Muscle layer of duodenum (tissue), 2 donors: ENCODE data around the gene STXBP4.

Experiments
- H3K27ac ChIP-seq: one replicate; pipeline ENCODE4 v1.7.0; 2013; ENCODE audit warnings: mild to moderate bottlenecking, low read length
- H3K27me3 ChIP-seq: one replicate; pipeline ENCODE4 v1.7.0; 2013; ENCODE audit warnings: low read depth, mild to moderate bottlenecking, control low read depth, low read length
- H3K36me3 ChIP-seq, 2 donors: one replicate each; pipeline ENCODE4 v1.7.0; 2013; ENCODE audit warnings: low read length in 2 of 2, control low read depth in 1 of 2, mild to moderate bottlenecking in 1 of 2; ENCODE audit not compliant: insufficient read depth in 2 of 2, control insufficient read depth in 1 of 2
- H3K4me1 ChIP-seq, 2 donors: one replicate each; pipeline ENCODE4 v1.7.0; 2013; ENCODE audit warnings: low read length in 2 of 2, mild to moderate bottlenecking in 2 of 2, control low read depth in 1 of 2, moderate library complexity in 1 of 2; ENCODE audit not compliant: insufficient read depth in 2 of 2, control insufficient read depth in 1 of 2
- H3K4me3 ChIP-seq, 2 donors: one replicate each; pipeline ENCODE4 v1.7.0; 2013; ENCODE audit warnings: low read length in 2 of 2, low read depth in 1 of 2, mild to moderate bottlenecking in 1 of 2
- H3K9me3 ChIP-seq, 2 donors: one replicate each; pipeline ENCODE4 v1.7.0; 2013; ENCODE audit warnings: low read length in 2 of 2, control low read depth in 1 of 2, mild to moderate bottlenecking in 1 of 2; ENCODE audit not compliant: control insufficient read depth in 1 of 2
- donor health status: healthy.

STXBP4 gene

GRCh38 chr17:55086635-55087058 lies 118.1 kb downstream of the STXBP4 start:
- H3K36me3 ChIP-seq = peaks cover 0 to 7% of the 10 kb centered on the region in 2 donors
- no peak overlapping the region for H3K4me3 ChIP-seq
- no peaks in the 10 kb centered on the region for H3K27me3 ChIP-seq
- no peak overlapping the region for H3K27ac ChIP-seq
- no peaks in the 10 kb centered on the region for H3K9me3 ChIP-seq
- H3K4me1 ChIP-seq = no peaks in the 10 kb centered on the region

- Histone ChIP-seq H3K4me3 (no peak overlapping the region), H3K9me3 (no peaks in the 10 kb centered on the region), H3K36me3 (no peaks in the 10 kb centered on the region), H3K27me3 (no peaks in the 10 kb centered on the region), H3K4me1 (no peaks in the 10 kb centered on the region), H3K27ac (no peak overlapping the region)
These were observed 120.7 kb downstream of the STXBP4 start for GRCh38 chr17:55089256-55089655.

GRCh38 chr17:55090079-55090492 lies 121.5 kb downstream of the STXBP4 start:
- H3K27ac ChIP-seq = no peak overlapping the region
- no peaks in the 10 kb centered on the region for H3K4me1 ChIP-seq
- H3K36me3 ChIP-seq = no peaks in the 10 kb centered on the region
- H3K9me3 ChIP-seq = no peaks in the 10 kb centered on the region
- H3K27me3 ChIP-seq = no peaks in the 10 kb centered on the region
- no peak overlapping the region for H3K4me3 ChIP-seq

GRCh38 chr17:55093353-55093752 lies 124.8 kb downstream of the STXBP4 start:
- no peaks in the 10 kb centered on the region for H3K9me3 ChIP-seq
- H3K4me3 ChIP-seq = no peak overlapping the region
- H3K27me3 ChIP-seq = no peaks in the 10 kb centered on the region
- H3K36me3 ChIP-seq = no peaks in the 10 kb centered on the region
- no peak overlapping the region for H3K27ac ChIP-seq
- no peaks in the 10 kb centered on the region for H3K4me1 ChIP-seq

GRCh38 chr17:55098765-55099164 lies 130.2 kb downstream of the STXBP4 start:
- Histone ChIP-seq H3K27me3 (no peaks in the 10 kb centered on the region), H3K27ac (no peak overlapping the region), H3K36me3 (peaks cover 0 to 19% of the 10 kb centered on the region in 2 donors), H3K4me3 (no peak overlapping the region), H3K9me3 (peaks cover 0 to 3% of the 10 kb centered on the region in 2 donors), H3K4me1 (no peaks in the 10 kb centered on the region)

GRCh38 chr17:55110521-55110920 lies 142.0 kb downstream of the STXBP4 start:
- H3K9me3 ChIP-seq = no peaks in the 10 kb centered on the region
- H3K27me3 ChIP-seq = no peaks in the 10 kb centered on the region
- H3K36me3 ChIP-seq = no peaks in the 10 kb centered on the region
- no peak overlapping the region for H3K27ac ChIP-seq
- H3K4me3 ChIP-seq = no peak overlapping the region
- no peaks in the 10 kb centered on the region for H3K4me1 ChIP-seq

- H3K9me3 ChIP-seq = no peaks in the 10 kb centered on the region
- peaks cover 0 to 3% of the 10 kb centered on the region in 2 donors for H3K4me1 ChIP-seq
- H3K4me3 ChIP-seq = no peak overlapping the region
- H3K27me3 ChIP-seq = no peaks in the 10 kb centered on the region
- no peaks in the 10 kb centered on the region for H3K36me3 ChIP-seq
- no peak overlapping the region for H3K27ac ChIP-seq
These were observed 145.7 kb downstream of the STXBP4 start for GRCh38 chr17:55114283-55114682.

GRCh38 chr17:55116440-55116914 lies 147.9 kb downstream of the STXBP4 start:
- Histone ChIP-seq H3K36me3 (no peaks in the 10 kb centered on the region), H3K27ac (no peak overlapping the region), H3K27me3 (no peaks in the 10 kb centered on the region), H3K4me1 (peaks cover 0 to 3% of the 10 kb centered on the region in 2 donors), H3K4me3 (no peak overlapping the region), H3K9me3 (no peaks in the 10 kb centered on the region)

- H3K9me3 ChIP-seq = no peaks in the 10 kb centered on the region
- no peaks in the 10 kb centered on the region for H3K36me3 ChIP-seq
- H3K27ac ChIP-seq = no peak overlapping the region
- no peaks in the 10 kb centered on the region for H3K27me3 ChIP-seq
- no peak overlapping the region for H3K4me3 ChIP-seq
- peaks cover 0 to 3% of the 10 kb centered on the region in 2 donors for H3K4me1 ChIP-seq
These were observed 148.6 kb downstream of the STXBP4 start for GRCh38 chr17:55117164-55117563.

GRCh38 chr17:55120651-55121050 lies 152.1 kb downstream of the STXBP4 start:
- Histone ChIP-seq H3K27me3 (no peaks in the 10 kb centered on the region), H3K36me3 (no peaks in the 10 kb centered on the region), H3K4me1 (peaks cover 0 to 3% of the 10 kb centered on the region in 2 donors), H3K27ac (no peak overlapping the region), H3K4me3 (no peak overlapping the region), H3K9me3 (no peaks in the 10 kb centered on the region)

GRCh38 chr17:55121268-55121667 lies 152.7 kb downstream of the STXBP4 start:
- Histone ChIP-seq H3K36me3 (no peaks in the 10 kb centered on the region), H3K27me3 (no peaks in the 10 kb centered on the region), H3K9me3 (no peaks in the 10 kb centered on the region), H3K27ac (no peak overlapping the region), H3K4me3 (no peak overlapping the region), H3K4me1 (peaks cover 0 to 3% of the 10 kb centered on the region in 2 donors)

GRCh38 chr17:55122114-55122513 lies 153.5 kb downstream of the STXBP4 start:
- no peak overlapping the region for H3K27ac ChIP-seq
- peaks cover 0 to 3% of the 10 kb centered on the region in 2 donors for H3K4me1 ChIP-seq
- H3K9me3 ChIP-seq = no peaks in the 10 kb centered on the region
- no peaks in the 10 kb centered on the region for H3K27me3 ChIP-seq
- no peak overlapping the region for H3K4me3 ChIP-seq
- no peaks in the 10 kb centered on the region for H3K36me3 ChIP-seq
